Measurements from ENCODE around the gene SORBS2. TPM values are rescaled to one million over a fixed set of nuclear protein-coding genes. Genes with fewer than 3 reads are reported as not detected.

SORBS2 gene
- total RNA-seq, 1 experiment from 2014 or later, result 0.34 TPM

- ATAC-seq, result no peak
- no TSS peak for BruUV-seq (replicated peaks)
- H3K27me3 ChIP-seq (ENCODE audit: insufficient read depth, low read length), result no peaks in the 10 kb centered on the region
These were observed 173.3 kb downstream of the SORBS2 start for GRCh38 chr4:185638548-185639301.

More at GRCh38 chr4:185638548-185639301, 173.3 kb downstream of the SORBS2 start:
- Histone ChIP-seq H3K9me3 (ENCODE audit: control insufficient read depth in 1 of 2, insufficient read depth in 1 of 2, low read depth in 1 of 2, low read length in 2 of 2) (no peaks in the 10 kb centered on the region), H3K4me2 (ENCODE audit: low read length) (no peak overlapping the region), H4K20me1 (ENCODE audit: insufficient read depth) (no peaks in the 10 kb centered on the region), H3K36me3 (ENCODE audit: control insufficient read depth in 1 of 2, insufficient read depth in 2 of 2, low read length in 2 of 2) (no peaks in the 10 kb centered on the region), H2AFZ (ENCODE audit: low read depth, low read length, poor library complexity, severe bottlenecking) (no peak overlapping the region), H3K27ac (ENCODE audit: low read depth, low read length) (no peak overlapping the region), H3K79me2 (ENCODE audit: insufficient read depth, low read length) (no peaks in the 10 kb centered on the region), H3K4me3 (replicated peaks in 1 of 2; ENCODE audit: low read depth in 1 of 2, low read length in 2 of 2) (no peak overlapping the region), H3K9ac (ENCODE audit: low read length) (no peak overlapping the region), H3K4me1 (ENCODE audit: control insufficient read depth in 1 of 2, insufficient read depth in 2 of 2, low read length in 2 of 2) (no peaks in the 10 kb centered on the region), H3K9me2 (ENCODE audit: insufficient read depth) (no peaks in the 10 kb centered on the region)
- CTCF ChIA-PET, result interaction anchor here (1.6 to 2.8 kb wide), 2 partner anchors 399 to 498 kb away, joined by 5 to 25 read pairs; no protein-coding TSS in a partner anchor
- POLR2A ChIA-PET, result no interaction called here
- intact Hi-C loops (cut with micrococcal nuclease), result no loop called here
- no peak for TF ChIP-seq RAD21 (IDR thresholded peaks at IDR 0.05; ENCODE audit: low read depth)
- TF ChIP-seq EZH2 (IDR thresholded peaks at IDR 0.05), result no peak
- no peak for TF ChIP-seq ZBTB33 (IDR thresholded peaks at IDR 0.05; ENCODE audit: extremely low read depth, insufficient replicate concordance, low read length)
- TF ChIP-seq POLR2A (IDR thresholded peaks at IDR 0.05; ENCODE audit: borderline replicate concordance, extremely low read depth, insufficient read depth, insufficient read length), result no peak
- no peak for TF ChIP-seq EZH2phosphoT487 (IDR thresholded peaks at IDR 0.05; ENCODE audit: borderline replicate concordance)
- TF ChIP-seq MAX (IDR thresholded peaks at IDR 0.05), result no peak
- RAD21 ChIA-PET (ENCODE audit: low non-redundant PET in 1 of 2, low total read pairs in 2 of 2, uncharacterized antibody in 2 of 2, unreplicated experiment in 2 of 2), result no interaction called here
- no peak for DNase-seq (ENCODE audit: low read depth, low spot score)
